H1 (cell line): ENCODE data around the gene GALNTL6.

Experiments used
- CEBPB ChIP-seq: IDR thresholded peaks from 2 replicates; pipeline ENCODE4 v1.6.1; 2012; ENCODE audit warnings: low read depth, low read length
- EP300 ChIP-seq, 2 experiments: IDR thresholded peaks; 1 replicate in 1 of 2; 2 replicates in 1 of 2; pipeline ENCODE4 v1.6.1; 2011 to 2012; ENCODE audit warnings: low read depth in 2 of 2, low read length in 2 of 2, mild to moderate bottlenecking in 2 of 2, borderline replicate concordance in 1 of 2, inconsistent platforms in 1 of 2, moderate library complexity in 1 of 2
- EZH2 ChIP-seq: fragments of 200-600 bp; sonication (generic); IDR thresholded peaks from 2 replicates; pipeline ENCODE4 v1.7.1; 2012; ENCODE audit warnings: low read depth, mild to moderate bottlenecking, moderate library complexity, low read length, inconsistent platforms; ENCODE audit not compliant: severe bottlenecking
- POLR2A ChIP-seq, 2 experiments: IDR thresholded peaks; 1 replicate in 1 of 2; 2 replicates in 1 of 2; pipeline ENCODE4 v1.6.1; 2011; ENCODE audit warnings: low read depth in 2 of 2, low read length in 2 of 2, mild to moderate bottlenecking in 2 of 2; ENCODE audit errors: control extremely low read depth in 1 of 2
- POLR2AphosphoS5 ChIP-seq: IDR thresholded peaks from 2 replicates; pipeline ENCODE4 v1.6.1; 2011; ENCODE audit warnings: low read depth, low read length
- RFX5 ChIP-seq: IDR thresholded peaks from 2 replicates; pipeline ENCODE4 v1.6.1; 2011; ENCODE audit warnings: low read depth, low read length, improper control_type of control experiment, borderline replicate concordance
- SP1 ChIP-seq: IDR thresholded peaks from 2 replicates; pipeline ENCODE4 v1.6.1; 2011; ENCODE audit warnings: low read depth, low read length
- SP4 ChIP-seq: IDR thresholded peaks from 2 replicates; pipeline ENCODE4 v1.6.1; 2012; ENCODE audit warnings: low read length, inconsistent platforms
- SUZ12 ChIP-seq: fragments of 200-600 bp; sonication (generic); IDR thresholded peaks from 2 replicates; pipeline ENCODE4 v1.6.1; 2012; ENCODE audit warnings: mild to moderate bottlenecking, inconsistent platforms, low read length, moderate library complexity, mixed read lengths
- YY1 ChIP-seq: IDR thresholded peaks from 2 replicates; pipeline ENCODE4 v1.6.1; 2011; ENCODE audit warnings: low read depth, mild to moderate bottlenecking, low read length
- ZNF274 ChIP-seq: IDR thresholded peaks from 2 replicates; pipeline ENCODE4 v1.7.0; 2012; ENCODE audit warnings: low read length, borderline replicate concordance; ENCODE audit errors: extremely low read depth
- TF ChIP-seq, protein P1 (sequence below), 3 experiments: IDR thresholded peaks; 1 replicate in 2 of 3; 2 replicates in 1 of 3; pipeline versions ENCODE4 v1.5.1 to v1.6.1; 2011; ENCODE audit warnings: low read length in 3 of 3, mild to moderate bottlenecking in 3 of 3, inconsistent platforms in 2 of 3, low read depth in 1 of 3, moderate library complexity in 1 of 3; ENCODE audit not compliant: insufficient read depth in 1 of 3; ENCODE audit errors: control extremely low read depth in 1 of 3
- TF ChIP-seq, protein P2 (sequence below): IDR thresholded peaks from 2 replicates; pipeline ENCODE4 v1.6.1; 2011; ENCODE audit warnings: low read depth, mild to moderate bottlenecking, low read length; ENCODE audit not compliant: insufficient read depth

DNA sequence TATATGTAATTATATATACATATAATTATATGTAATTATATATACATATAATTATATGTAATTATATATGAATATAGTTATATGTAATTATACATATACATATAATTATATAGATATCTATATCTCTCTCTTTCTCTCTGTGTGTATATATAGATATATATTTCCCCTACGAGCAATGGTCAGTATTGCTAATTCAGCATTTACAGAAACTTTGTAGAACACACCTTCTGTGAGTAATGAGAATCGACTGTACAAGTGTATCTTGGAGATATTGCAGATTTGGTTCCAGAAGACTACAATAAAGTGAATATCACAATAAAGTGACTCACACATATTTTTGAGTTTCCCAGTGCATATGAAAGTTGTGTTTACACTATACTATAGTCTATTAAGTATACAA lies 33.7 kb downstream of the GALNTL6 start:
- no peak for TF ChIP-seq POLR2A (IDR thresholded peaks at IDR 0.05; ENCODE audit: control extremely low read depth in 1 of 2, low read depth in 2 of 2, low read length in 2 of 2)
- TF ChIP-seq POLR2AphosphoS5: no peak
- TF ChIP-seq, protein P1, sequence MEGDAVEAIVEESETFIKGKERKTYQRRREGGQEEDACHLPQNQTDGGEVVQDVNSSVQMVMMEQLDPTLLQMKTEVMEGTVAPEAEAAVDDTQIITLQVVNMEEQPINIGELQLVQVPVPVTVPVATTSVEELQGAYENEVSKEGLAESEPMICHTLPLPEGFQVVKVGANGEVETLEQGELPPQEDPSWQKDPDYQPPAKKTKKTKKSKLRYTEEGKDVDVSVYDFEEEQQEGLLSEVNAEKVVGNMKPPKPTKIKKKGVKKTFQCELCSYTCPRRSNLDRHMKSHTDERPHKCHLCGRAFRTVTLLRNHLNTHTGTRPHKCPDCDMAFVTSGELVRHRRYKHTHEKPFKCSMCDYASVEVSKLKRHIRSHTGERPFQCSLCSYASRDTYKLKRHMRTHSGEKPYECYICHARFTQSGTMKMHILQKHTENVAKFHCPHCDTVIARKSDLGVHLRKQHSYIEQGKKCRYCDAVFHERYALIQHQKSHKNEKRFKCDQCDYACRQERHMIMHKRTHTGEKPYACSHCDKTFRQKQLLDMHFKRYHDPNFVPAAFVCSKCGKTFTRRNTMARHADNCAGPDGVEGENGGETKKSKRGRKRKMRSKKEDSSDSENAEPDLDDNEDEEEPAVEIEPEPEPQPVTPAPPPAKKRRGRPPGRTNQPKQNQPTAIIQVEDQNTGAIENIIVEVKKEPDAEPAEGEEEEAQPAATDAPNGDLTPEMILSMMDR (IDR thresholded peaks at IDR 0.05; ENCODE audit: control extremely low read depth in 1 of 3, insufficient read depth in 1 of 3, low read depth in 1 of 3, low read length in 3 of 3): no peak
- TF ChIP-seq SP1: no peak
- no peak for TF ChIP-seq ZNF274
- no peak for TF ChIP-seq YY1
- TF ChIP-seq EP300 (IDR thresholded peaks at IDR 0.05; ENCODE audit: borderline replicate concordance in 1 of 2, low read depth in 2 of 2, low read length in 2 of 2): no peak
- no peak for TF ChIP-seq EZH2
- TF ChIP-seq SP4: no peak
- TF ChIP-seq SUZ12: no peak
- TF ChIP-seq, protein P2, sequence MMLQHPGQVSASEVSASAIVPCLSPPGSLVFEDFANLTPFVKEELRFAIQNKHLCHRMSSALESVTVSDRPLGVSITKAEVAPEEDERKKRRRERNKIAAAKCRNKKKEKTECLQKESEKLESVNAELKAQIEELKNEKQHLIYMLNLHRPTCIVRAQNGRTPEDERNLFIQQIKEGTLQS: no peak
- no peak for TF ChIP-seq CEBPB
- no peak for TF ChIP-seq RFX5
